HG03095 (cell line): Measurements from ENCODE around the gene WDR83.
A peak's percentile ranks its signal among the peaks of the same experiment; 100 is the strongest.
"Not testable (repeated sequence)": the region's sequence is repeated elsewhere in the genome, so short reads cannot be mapped to it uniquely, and the experiment has no call there.

Experiments
- ATAC-seq: cut with Tn5 transposase; IDR thresholded peaks from one replicate; pipeline ENCODE4 v1.9.1; 2021; ENCODE audit warnings: moderate library complexity; ENCODE audit not compliant: unreplicated experiment

WDR83 gene

DNA sequence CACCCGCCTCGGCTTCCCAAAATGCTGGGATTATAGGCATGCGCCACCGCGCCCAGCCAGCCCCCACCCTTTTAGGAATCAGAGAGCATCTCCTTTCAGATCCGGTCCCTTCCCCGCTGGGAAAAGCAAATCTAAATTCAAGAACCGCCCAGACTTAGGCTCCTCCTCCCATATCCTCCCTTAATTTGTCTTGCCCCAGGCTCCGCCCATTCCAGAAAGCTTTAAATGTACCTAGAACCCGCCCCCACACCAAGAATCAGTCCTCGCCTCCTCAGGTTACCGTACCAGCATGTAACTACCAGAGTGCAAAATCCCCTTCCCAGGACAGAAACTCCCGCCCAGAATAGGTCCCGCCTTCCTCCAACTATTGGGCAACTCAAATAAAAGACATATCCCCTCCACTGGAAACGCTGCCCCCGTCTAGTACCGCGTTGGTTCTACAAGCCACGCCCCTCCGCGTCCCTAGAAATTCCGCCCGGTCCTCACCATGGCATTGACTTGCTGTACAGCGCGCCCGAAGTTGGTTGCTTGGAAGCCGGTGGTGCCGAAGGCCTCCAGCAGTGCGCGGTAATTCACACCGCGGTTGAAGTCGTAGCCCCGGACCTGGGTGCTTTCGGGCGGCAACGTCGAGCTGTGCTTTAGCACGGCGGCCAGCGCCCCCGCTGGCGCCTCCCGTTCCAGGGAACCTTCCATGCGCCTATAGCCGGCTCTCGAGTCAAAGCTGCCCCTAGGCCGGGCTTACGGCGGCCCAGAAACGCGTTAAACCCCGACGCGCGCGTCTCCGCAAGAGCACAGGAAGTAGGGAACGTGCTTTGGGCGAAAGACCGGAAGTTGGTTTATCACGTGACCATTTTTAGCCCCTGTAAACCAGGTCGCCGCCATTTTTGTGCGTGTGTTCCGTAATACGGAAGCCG is 14.7 kb downstream of the WDR83 start, which contains the start of gene DHPS:
TSS of gene DHPS (minus strand) at position 807 of the 914 bp plus-strand sequence. CDS start at position 693, 114 bp downstream.
- peak; percentile 67 for ATAC-seq

DNA sequence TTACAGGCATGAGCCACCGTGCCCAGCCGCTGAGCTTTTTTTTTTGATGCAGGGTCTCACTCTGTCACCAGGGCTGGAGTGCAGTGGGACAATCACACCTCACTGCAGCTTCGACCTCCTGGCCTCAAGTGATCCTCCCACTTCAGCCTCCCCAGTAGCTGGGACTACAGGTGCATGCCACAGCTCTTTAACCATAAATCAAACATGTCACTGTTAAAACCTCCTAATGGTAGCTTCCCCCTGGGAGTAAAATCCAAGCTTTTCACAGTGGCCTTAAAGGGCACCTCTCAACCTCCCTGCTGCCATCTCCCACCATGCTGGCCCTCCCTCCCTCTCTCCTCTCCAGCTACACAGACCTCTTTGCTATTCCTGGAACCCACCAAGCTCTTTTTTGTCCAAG is 19.2 kb downstream of the WDR83 start:
- no peak for ATAC-seq

DNA sequence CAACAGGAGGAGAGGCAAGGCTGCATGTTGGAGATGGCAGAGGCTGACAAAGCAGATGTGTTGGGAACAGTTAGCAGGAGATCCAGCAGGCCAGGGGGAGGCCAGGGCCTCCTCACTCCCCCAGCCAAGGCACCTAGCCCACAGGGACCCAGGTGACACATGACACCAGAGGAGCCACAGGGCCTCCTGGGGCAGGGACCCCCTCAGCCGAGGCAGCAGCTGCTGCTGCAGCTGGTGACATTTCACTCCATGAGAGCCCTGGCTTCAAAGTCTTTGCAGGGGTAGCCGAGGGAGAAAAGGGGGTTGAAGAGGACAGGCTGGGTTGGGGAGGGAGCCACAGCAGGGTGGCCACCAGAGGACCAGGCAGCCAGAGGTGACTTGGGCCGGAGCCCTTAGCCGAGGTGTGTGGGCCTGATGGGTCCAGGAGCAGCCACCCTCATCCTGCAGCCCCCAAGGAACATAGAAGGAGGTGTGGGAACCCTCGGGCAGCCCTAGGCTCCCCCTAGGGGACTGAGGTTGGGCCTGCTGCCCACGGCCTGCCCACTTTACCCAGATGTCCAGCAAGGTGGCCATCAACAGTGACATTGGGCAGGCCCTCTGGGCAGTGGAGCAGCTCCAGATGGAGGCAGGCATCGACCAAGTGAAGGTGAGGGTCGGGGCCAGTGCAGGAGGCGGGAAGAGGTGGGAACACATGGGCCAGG is 21.0 kb downstream of the WDR83 start, which contains the start of gene GNG14:
TSS of gene GNG14 (plus strand) at position 503 of the 701 bp plus-strand sequence. CDS start at position 554, 51 bp downstream.
- no peak for ATAC-seq

DNA sequence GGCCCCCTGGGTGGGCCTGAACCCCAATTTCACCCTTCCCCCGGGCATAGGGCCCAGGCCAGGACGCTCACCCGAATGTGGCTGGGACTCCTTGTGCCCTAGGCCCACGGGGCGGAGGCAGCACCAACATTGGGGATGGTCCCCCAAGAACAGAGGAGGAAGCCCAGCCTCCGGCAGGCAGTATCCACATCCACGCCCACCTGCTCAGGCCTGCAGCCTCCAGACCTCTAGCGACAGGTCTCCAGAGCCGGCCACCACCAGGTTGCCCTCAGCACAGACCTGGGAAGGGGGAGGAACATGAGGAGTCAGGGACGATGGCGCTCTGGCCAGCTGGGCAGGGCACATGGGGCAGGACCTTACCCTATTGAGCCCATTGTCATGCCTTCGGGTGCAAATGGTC is 22.4 kb downstream of the WDR83 start:
- ATAC-seq = no peak

DNA sequence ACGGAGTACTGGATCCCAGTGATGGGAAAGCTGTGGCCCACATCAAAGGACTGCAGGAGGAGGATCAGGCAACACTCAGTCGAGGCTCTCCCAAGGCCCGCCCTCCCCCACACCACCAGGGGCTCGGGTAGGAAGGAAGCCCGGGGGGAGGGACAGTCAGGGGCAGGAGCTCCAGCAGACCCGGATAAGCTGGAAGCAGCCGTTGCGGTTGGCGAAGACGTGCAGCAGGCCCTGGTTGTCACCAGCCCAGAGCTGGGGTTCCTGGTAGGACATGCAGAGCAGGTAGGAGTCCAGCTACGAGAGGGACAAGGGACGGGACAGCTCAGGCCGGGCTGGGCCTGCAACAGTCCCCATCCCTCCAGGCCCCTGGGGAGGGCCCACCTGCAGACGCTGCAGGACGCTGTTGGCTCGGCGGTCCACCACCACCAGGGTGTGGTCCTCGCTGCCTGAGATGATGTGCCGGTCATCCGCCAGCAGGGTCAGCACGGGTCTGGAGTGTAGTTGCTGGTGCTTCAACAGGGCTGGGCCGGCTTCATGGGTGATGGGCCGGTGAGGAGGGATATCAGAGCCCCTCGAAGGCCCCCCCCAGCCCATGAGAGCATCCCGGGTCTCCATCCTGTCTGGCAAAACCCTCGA is 23.1 kb downstream of the WDR83 start:
- ATAC-seq = no peak

DNA sequence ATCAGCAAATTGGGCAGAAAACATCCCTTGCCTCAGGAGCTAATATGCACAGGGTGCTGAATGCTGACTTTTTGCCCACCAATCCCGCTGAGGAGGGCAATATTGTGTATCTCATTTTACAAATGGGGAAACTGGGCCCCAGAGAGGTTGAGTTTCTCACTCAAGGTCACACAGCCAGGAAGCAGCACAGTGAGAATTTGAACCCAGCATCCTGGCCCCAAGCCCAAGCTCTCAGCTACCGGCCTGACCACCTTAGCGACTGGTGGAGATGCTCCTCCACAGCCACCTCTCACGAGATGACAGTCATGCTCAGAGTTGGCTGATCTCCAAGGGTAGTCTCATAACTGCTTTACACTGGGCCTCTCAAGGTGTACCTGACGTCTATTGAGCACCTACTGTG is 26.4 kb downstream of the WDR83 start:
- no peak for ATAC-seq

DNA sequence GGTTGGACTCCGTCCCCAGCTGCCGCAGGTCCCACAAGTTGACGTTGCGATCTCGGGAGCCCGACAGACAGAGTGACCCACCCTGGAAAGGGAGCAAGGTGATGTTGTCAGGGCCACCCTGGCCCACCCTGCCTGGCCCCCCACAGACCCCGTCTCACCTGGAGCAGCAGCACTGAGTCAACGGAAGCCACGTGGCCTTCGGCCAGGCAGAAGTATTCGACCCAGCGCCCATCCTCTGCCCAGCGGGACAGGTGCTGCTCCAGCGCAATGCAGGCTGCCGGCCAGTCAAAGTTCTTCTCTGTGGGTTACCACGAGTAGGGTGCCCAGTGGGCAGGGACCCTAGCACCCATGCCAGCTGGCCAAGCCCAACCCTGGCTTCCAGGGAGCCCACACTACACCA is 28.0 kb downstream of the WDR83 start:
- no peak for ATAC-seq

DNA sequence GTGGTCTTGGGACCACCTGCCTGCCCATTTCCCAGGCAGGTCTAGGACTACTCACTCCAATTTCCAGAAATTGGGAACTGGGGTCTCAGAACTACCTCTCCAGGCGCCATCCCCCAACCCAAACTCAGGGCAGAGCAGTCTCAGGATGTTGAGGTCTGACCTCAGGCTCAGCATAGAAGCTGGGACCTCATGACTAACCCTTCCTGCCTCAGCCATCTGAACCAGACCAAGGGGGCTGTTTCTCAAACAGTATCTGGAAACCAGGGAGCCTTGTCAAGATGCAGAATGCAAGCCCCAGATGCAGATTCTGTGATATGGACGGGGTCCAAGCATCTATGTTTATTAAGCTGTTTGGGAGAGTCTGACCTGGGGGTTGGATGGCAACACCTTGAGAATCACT is 28.5 kb downstream of the WDR83 start:
- no peak for ATAC-seq

DNA sequence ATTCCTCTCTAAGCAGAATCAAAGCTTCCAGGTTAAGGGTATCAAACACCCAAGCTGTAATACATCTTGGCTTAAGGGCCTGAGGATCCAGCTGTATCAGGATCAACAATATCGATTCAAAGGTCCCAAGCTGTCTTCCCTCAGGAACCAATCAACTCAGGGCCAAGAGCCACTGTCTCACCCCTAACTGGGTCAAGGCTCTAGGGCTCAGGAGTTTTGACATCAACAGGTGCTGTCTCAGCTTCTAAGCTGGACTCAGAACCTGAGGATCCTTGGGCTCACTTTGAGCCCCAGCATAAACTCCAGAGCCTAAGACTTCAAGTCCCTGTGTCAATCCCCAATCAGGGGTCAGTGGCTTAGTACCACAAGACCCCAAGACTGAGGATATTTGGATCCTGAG is 28.9 kb downstream of the WDR83 start:
- no peak for ATAC-seq

DNA sequence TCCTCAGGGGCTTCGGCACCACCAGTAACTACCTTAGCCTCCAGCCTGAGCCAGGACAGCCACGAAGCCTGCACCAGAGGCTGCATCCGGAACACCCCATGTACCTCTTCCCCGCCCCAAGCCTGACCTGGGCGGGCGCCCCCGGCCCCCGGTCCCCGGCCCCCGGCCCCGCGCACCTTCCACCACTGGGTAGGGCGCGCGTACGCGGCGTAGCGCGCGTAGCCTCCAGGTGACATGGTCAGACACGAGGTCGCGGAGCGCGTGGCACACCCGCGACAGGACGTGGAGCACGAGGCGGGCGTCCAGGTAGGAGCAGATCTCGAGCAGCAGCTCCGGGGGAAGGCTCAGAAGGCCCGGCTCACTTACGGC is 29.4 kb downstream of the WDR83 start:
- no peak for ATAC-seq

DNA sequence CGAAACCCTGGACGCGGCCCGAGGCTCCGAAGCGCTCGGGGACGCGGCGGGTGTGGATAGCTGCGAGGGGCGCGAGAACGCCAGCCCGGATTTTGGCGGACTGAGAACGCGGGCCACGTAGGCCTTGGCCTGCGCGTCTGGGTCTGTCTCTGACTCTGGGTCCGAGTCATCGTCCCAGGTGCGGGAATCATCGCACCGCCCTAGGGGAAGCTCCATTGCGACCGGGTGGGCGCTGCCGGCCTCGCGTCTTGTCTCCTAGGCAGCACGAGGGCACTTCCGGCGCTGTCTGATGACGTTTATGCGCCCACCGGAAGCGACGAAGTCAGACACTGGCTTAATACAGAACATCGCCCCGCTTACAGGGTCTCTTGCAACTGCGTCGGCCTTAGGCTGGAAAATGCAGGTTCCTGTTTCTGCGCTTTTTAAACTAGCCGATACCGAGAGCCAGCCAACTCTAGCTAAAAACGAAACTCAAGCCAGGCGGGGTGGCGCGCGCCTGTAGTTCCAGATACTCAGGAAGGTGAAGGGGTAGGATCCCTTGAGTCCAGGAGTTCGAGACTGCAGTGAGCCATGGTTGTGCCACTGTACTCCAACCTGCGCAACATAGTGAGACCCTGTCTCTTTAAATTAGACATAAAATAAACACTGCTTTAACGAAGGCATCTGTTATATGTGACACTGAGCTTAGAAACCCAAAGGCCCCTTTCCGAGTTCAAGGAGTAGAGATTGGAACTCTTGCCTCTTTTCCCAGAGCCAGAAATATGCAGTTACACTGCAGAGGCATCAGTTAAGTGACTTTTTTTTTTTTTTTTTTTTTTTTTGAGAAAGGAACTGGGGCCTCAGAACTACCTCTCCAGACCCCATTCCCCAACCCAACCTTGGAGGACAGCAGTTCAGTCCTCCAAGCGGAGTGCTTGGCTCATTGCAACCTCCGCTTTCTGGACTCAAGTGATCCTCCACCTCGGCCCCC is 30.0 kb downstream of the WDR83 start, which contains the start of gene FBXW9:
TSS of gene FBXW9 (minus strand) at position 266 of the 970 bp plus-strand sequence. CDS start at position 216, 50 bp downstream.
- peak; percentile 68 for ATAC-seq

DNA sequence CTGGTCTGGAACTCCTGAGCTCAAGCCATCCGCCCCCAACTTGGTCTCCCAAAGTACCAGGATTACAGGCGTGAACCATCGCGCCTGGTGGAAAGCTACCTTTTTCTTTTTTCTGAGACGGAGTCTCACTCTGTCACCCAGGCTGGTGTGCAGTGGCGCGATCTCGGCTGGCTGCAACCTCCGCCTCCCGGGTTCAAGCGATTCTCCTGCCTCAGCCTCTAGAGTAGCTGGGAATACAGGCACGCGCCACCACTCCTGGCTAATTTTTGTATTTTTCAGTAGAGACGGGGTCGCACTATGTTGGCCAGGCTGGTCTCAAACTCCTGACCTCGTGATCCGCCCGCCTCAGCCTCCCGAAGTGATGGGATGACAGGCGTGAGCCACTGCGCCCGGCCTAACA is 30.8 kb downstream of the WDR83 start:
- not testable (repeated sequence) for ATAC-seq

DNA sequence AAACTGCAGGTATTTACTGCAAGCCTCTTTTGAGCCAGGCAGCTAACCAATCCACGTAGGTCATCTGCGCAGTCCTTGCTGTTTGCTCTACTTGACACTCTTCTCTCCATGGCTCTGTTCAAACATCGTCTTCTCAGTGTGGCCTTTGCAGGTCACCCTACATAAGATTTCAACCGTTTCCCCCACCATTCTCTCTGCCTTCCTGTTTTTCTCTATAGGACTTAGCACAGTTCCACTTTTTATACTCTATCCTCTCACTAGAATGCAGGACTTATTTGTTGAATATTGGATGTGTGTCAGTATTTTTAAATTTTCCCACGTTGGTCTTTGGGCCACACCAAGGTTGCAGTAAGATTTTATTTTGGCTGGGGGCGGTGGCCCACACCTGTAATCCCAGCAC is 31.5 kb downstream of the WDR83 start:
- ATAC-seq = no peak

DNA sequence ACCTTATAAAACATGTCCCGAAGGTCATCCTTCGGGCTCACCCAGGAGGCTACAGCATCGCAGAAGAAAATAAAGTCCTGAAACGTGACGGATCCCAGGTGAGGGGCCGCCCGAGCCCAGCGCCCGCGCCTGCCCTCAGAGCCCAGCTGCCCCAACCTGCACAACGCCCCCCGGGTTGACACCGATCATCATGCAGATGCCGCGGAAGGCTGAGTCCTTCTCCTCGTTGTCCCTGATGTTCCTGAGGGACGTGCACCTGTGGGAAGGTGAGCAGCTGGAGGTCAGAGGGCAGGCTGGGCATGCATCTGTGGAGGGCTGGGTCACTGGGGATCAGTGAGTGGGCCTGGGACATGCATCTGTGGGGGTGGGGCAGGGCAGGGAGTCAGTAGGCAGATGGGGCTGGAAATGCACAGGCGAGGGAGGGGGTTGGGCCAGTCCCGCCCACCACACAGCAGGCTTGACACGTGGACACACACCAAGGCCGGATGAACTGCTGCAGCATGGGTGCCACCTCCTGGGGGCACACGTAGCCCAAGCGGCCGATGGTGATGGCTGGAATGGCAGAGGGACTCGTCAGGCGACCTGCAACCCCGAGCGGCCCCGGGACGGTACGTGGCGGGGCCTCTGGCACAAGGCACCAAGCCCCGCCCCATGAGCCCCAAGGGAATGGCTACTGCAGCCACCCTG is 35.1 kb downstream of the WDR83 start:
- no peak for ATAC-seq

DNA sequence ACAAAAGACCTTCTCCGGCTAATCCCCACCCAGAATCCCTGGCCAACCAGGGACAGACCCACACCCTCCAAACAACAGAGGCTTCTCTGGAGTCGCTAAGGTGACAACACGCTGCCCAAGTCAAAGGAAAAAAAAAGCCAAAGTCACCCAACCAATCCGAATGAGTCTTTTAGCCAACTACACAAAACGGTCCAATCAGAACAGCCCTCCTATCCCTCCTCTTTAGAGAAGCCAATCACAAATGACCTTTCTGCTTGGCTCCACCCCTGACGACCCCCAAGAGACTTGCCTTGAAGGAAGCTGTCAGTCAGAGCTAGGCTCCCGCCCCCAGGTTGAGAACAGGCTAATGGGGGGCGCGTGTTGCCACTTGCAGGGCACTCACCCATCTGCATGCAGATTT is 36.4 kb downstream of the WDR83 start:
- no peak for ATAC-seq

DNA sequence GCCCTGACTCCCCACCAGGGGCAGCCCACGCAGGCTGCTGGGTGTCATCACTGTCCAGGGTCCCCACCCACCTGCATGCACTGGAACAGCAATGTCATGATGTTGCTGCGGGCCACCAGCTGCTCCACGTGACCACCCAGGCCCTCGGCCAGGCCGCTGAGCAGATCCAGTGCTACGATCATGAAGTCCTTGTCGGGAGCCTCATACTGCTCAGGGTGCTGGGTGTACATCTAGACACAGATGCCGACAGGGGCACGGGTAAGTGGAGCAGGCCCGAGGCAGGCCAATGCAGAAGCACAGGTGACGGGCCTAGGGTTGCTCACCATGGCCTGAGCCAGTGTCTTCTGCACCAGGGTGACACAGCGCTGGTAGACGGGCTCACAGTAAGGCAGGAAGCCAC is 38.6 kb downstream of the WDR83 start:
- no peak for ATAC-seq

DNA sequence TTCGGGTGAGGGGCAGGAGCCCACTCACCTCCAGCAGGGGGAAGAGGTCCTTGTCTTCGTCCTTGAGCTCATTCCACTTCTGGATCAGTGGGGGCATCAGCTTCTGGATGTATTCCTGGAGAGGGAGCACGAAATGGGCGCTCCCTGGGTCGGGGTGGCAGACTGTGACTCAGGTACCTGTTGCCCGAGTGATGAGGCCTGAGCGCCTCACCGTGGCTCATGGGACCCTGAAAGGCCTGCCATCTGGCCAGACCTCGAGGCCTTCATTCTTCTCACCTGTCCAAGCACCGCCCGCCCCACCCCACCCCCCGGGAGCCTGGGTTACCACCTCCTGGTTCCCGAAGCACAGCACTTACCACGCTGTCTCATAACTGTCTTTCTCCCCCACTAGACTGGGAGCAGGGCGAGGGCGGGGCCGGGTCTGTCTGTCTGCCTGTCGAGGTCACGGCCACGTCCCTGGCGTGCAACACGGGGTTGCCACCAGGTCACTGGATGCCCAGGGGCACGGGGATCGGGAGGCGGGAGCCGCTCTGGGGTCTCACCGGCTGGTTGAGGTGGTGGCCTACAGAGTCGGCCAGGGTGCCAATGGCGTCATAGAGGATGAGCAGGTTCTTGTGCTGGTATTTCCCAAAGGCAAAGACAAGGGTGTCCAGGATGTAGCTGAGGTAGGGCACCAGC is 39.2 kb downstream of the WDR83 start:
- no peak for ATAC-seq

DNA sequence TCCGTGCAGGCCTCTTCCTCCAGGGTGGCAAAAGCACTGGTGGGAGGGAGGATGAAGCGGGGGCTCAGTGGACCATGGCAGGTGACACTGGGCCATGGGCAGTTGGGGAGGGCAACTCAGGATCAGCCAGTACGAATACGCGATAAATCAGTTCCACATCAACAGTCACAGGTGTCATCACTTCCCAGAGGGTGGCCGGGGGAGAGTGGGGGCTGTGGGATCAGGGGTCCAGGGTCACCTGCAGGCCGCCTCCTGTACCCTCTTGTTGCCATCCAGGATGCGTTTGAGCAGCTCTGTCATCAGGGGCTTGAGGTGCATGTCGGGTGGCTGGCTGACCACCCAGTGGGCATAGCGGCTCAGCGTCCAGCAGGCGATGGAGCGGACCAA is 39.7 kb downstream of the WDR83 start:
- ATAC-seq = no peak

DNA sequence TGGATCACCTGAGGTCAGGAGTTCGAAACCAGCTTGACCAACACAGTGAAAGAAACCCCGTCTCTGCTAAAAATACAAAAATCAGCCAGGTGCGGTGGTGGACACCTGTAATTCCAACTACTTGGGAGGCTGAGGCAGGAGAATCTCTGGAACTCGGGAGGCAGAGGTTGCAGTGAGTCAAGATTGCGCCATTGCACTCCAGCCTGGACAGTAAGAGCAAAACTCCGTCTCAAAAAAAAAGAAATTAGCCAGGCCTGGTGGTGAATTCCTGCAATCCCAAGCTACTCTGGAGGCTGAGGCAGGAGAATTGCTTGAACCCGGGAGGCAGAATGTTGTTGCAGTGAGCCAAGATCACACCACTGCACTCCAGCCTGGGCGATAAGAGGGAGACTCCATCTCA is 42.0 kb downstream of the WDR83 start:
- no peak for ATAC-seq
